ENCODE measurements around the gene ZNF536. TPM values are rescaled to one million over a fixed set of nuclear protein-coding genes. Genes with fewer than 3 reads are reported as not detected.

ZNF536 gene
- total RNA-seq, 4 donors from 2014 or later = 4.3 to 7.6 (median 5.5) TPM

DNA sequence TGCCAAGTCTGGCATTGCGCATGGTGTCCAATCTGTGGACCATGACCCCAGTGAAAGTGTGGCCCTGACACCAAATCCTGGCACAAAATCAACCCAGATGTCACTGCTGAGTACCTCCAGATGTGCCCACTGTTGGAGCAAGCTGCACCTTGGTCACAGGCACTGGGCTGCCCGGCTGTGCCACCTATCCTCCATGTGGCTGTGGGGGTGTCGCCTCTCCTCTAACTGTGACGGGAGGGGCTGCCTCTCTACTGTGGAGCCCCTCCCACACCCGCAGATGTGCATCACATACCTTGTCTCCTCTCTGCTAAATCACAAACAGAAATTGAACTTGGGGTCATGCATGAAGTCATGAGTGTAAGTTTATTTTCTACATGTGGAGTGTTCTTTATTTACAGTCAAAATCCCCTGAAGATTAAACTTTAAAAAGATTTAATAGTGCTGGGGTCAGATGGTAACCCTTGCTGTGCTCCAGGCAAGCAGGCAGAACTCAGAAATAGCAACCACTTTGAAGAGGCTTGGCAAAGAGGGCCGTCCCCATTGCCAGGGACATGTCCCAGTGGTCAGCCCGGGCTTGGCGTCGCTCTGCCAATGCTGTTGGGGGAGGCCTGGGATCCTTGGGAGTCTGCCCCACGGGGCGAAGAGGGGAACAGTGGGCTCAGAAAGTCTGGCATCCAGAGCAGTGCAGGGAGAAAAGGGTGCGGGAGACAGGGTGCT, 46.4 kb upstream of the ZNF536 start:
- Histone ChIP-seq H3K9me3 (no peaks in the 10 kb centered on the region), H3K27me3 (peaks cover 7% of the 10 kb centered on the region), H3K4me3 (no peak overlapping the region), H3K36me3 (no peaks in the 10 kb centered on the region), H3K4me1 (no peaks in the 10 kb centered on the region), H3K27ac (no peak overlapping the region)
- TF ChIP-seq, protein P1, sequence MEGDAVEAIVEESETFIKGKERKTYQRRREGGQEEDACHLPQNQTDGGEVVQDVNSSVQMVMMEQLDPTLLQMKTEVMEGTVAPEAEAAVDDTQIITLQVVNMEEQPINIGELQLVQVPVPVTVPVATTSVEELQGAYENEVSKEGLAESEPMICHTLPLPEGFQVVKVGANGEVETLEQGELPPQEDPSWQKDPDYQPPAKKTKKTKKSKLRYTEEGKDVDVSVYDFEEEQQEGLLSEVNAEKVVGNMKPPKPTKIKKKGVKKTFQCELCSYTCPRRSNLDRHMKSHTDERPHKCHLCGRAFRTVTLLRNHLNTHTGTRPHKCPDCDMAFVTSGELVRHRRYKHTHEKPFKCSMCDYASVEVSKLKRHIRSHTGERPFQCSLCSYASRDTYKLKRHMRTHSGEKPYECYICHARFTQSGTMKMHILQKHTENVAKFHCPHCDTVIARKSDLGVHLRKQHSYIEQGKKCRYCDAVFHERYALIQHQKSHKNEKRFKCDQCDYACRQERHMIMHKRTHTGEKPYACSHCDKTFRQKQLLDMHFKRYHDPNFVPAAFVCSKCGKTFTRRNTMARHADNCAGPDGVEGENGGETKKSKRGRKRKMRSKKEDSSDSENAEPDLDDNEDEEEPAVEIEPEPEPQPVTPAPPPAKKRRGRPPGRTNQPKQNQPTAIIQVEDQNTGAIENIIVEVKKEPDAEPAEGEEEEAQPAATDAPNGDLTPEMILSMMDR (IDR thresholded peaks at IDR 0.05) = no peak
- TF ChIP-seq POLR2AphosphoS5 (IDR thresholded peaks at IDR 0.05) (no peak), EP300 (IDR thresholded peaks at IDR 0.05) (no peak), POLR2A (IDR thresholded peaks at IDR 0.05) (no peak)
- ATAC-seq = no peak
- WGBS, 2 donors (ENCODE audit: low coverage in 1 of 2) = 48 to 63% methylated on average over 5 to 7 of the region's 12 CpGs

DNA sequence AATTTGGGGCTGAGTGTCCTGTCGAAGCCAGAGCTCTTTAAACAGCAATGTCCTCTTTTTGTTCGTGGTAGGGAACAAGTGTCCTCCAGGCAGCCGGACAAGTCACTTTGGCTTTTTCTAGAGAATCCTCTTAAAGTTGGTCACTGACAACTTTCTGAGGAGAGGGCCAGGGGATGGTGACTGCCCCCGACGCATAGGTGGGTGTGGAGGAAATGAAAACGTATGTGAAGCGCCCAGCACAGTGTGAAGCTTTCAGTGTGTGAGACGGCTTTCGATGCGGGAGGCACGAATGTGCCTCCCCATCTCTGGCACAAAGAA, 45.8 kb upstream of the ZNF536 start:
- 67 to 78% methylated on average over 8 to 11 of the region's 11 CpGs for WGBS, 2 donors (ENCODE audit: low coverage in 1 of 2)
- no peak for ATAC-seq

DNA sequence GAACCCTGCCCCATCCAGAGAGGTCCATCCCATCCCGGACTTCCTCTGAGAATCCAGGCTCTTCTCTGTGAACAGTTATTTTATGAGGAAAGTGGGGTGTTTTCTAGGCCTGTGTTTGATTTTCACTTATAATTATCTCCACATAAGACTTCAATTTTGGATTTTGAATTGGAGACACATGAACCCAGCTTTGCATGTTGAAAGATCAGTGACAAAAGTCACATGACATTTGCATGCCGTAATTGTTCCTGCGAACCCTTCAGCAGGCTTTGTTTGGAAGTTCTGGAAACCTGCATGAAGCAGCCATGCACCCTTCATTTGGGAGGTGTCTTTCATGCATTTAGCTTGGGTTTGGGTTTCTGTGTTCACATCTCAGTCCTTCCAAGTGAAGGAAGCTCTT, 44.9 kb upstream of the ZNF536 start:
- ATAC-seq = no peak
- 92% methylated on average over 3 of the region's 3 CpGs; no CpG with 5 or more reads in 1 of the 2 donors for WGBS, 2 donors (ENCODE audit: low coverage in 1 of 2)
- Histone ChIP-seq H3K4me3 (no peak overlapping the region), H3K27ac (no peak overlapping the region), H3K27me3 (peaks cover 7% of the 10 kb centered on the region), H3K36me3 (no peaks in the 10 kb centered on the region), H3K4me1 (no peaks in the 10 kb centered on the region), H3K9me3 (no peaks in the 10 kb centered on the region)
- TF ChIP-seq POLR2A (IDR thresholded peaks at IDR 0.05) = no peak
- TF ChIP-seq, protein P1 (IDR thresholded peaks at IDR 0.05) = no peak
- TF ChIP-seq EP300 (IDR thresholded peaks at IDR 0.05) = no peak
- no peak for TF ChIP-seq POLR2AphosphoS5 (IDR thresholded peaks at IDR 0.05)

More for the DNA sequence above, 45.8 kb upstream of the ZNF536 start:
- Histone ChIP-seq H3K27me3 (peaks cover 7% of the 10 kb centered on the region), H3K27ac (no peak overlapping the region), H3K4me3 (no peak overlapping the region), H3K4me1 (no peaks in the 10 kb centered on the region), H3K9me3 (no peaks in the 10 kb centered on the region), H3K36me3 (no peaks in the 10 kb centered on the region)
- TF ChIP-seq POLR2A (IDR thresholded peaks at IDR 0.05) = no peak
- TF ChIP-seq EP300 (IDR thresholded peaks at IDR 0.05) = no peak
- TF ChIP-seq, protein P1 (IDR thresholded peaks at IDR 0.05) = no peak
- TF ChIP-seq POLR2AphosphoS5 (IDR thresholded peaks at IDR 0.05) = no peak

DNA sequence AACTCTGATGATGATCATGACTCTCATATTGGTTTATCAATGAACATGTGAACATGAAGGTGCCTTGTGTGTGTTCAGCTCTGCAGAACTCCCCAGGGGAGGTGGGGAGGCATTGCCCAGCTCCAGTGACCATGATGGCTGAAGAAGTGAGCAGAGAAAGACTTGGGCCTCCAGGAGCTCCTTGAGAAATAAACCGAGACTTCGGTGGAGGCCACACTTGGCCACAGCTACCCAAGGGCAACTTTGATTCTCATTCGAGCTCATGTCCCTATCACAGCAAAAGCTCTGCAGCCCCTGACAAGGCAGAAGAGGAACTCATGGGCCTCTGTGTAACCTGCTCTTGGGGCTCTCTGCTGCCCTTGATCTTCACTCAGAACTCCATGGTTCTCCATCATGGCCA, 44.1 kb upstream of the ZNF536 start:
- Histone ChIP-seq H3K9me3 (no peaks in the 10 kb centered on the region), H3K36me3 (no peaks in the 10 kb centered on the region), H3K4me1 (no peaks in the 10 kb centered on the region), H3K27ac (no peak overlapping the region), H3K27me3 (peaks cover 7% of the 10 kb centered on the region), H3K4me3 (no peak overlapping the region)
- 95% methylated on average over 3 of the region's 3 CpGs; no CpG with 5 or more reads in 1 of the 2 donors for WGBS, 2 donors (ENCODE audit: low coverage in 1 of 2)
- TF ChIP-seq, protein P1 (IDR thresholded peaks at IDR 0.05) = no peak
- TF ChIP-seq POLR2A (IDR thresholded peaks at IDR 0.05) (no peak), POLR2AphosphoS5 (IDR thresholded peaks at IDR 0.05) (no peak), EP300 (IDR thresholded peaks at IDR 0.05) (no peak)
- no peak for ATAC-seq

GRCh38 chr19:30330266-30330665, 41.9 kb upstream of the ZNF536 start:
- no peaks in the 10 kb centered on the region for H3K9me3 ChIP-seq
- no peaks in the 10 kb centered on the region for H3K4me1 ChIP-seq
- H3K36me3 ChIP-seq = no peaks in the 10 kb centered on the region
- no peak overlapping the region for H3K27ac ChIP-seq
- 92% methylated on average over 1 to 3 of the region's 4 CpGs for WGBS, 2 donors (ENCODE audit: low coverage in 1 of 2)
- TF ChIP-seq, protein P1 (IDR thresholded peaks at IDR 0.05) = no peak
- no peak for TF ChIP-seq EP300 (IDR thresholded peaks at IDR 0.05)
- TF ChIP-seq POLR2AphosphoS5 (IDR thresholded peaks at IDR 0.05) = no peak
- peaks cover 10% of the 10 kb centered on the region for H3K27me3 ChIP-seq
- H3K4me3 ChIP-seq = no peak overlapping the region
- ATAC-seq = no peak
